Fibroblast of pulmonary artery (primary cell): ENCODE data around the gene DOCK3.

Experiments
- DNase-seq: peaks from one replicate; pipeline ENCODE4 v3.0.0-alpha.2; 2010; ENCODE audit warnings: low read depth
- H3K4me3 ChIP-seq: replicated peaks from 2 replicates; pipeline ENCODE4 v1.5.1; 2011; ENCODE audit warnings: low read depth, mild to moderate bottlenecking, control low read depth, low read length, moderate library complexity
- TF ChIP-seq, protein P1 (sequence below): IDR thresholded peaks from 2 replicates; pipeline ENCODE4 v1.5.1; 2011; ENCODE audit warnings: mild to moderate bottlenecking, control low read depth, low read length, inconsistent platforms; ENCODE audit errors: missing control alignments

DOCK3 gene, protein sequence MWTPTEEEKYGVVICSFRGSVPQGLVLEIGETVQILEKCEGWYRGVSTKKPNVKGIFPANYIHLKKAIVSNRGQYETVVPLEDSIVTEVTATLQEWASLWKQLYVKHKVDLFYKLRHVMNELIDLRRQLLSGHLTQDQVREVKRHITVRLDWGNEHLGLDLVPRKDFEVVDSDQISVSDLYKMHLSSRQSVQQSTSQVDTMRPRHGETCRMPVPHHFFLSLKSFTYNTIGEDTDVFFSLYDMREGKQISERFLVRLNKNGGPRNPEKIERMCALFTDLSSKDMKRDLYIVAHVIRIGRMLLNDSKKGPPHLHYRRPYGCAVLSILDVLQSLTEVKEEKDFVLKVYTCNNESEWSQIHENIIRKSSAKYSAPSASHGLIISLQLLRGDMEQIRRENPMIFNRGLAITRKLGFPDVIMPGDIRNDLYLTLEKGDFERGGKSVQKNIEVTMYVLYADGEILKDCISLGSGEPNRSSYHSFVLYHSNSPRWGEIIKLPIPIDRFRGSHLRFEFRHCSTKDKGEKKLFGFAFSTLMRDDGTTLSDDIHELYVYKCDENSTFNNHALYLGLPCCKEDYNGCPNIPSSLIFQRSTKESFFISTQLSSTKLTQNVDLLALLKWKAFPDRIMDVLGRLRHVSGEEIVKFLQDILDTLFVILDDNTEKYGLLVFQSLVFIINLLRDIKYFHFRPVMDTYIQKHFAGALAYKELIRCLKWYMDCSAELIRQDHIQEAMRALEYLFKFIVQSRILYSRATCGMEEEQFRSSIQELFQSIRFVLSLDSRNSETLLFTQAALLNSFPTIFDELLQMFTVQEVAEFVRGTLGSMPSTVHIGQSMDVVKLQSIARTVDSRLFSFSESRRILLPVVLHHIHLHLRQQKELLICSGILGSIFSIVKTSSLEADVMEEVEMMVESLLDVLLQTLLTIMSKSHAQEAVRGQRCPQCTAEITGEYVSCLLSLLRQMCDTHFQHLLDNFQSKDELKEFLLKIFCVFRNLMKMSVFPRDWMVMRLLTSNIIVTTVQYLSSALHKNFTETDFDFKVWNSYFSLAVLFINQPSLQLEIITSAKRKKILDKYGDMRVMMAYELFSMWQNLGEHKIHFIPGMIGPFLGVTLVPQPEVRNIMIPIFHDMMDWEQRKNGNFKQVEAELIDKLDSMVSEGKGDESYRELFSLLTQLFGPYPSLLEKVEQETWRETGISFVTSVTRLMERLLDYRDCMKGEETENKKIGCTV (N-terminal part only)

DNA sequence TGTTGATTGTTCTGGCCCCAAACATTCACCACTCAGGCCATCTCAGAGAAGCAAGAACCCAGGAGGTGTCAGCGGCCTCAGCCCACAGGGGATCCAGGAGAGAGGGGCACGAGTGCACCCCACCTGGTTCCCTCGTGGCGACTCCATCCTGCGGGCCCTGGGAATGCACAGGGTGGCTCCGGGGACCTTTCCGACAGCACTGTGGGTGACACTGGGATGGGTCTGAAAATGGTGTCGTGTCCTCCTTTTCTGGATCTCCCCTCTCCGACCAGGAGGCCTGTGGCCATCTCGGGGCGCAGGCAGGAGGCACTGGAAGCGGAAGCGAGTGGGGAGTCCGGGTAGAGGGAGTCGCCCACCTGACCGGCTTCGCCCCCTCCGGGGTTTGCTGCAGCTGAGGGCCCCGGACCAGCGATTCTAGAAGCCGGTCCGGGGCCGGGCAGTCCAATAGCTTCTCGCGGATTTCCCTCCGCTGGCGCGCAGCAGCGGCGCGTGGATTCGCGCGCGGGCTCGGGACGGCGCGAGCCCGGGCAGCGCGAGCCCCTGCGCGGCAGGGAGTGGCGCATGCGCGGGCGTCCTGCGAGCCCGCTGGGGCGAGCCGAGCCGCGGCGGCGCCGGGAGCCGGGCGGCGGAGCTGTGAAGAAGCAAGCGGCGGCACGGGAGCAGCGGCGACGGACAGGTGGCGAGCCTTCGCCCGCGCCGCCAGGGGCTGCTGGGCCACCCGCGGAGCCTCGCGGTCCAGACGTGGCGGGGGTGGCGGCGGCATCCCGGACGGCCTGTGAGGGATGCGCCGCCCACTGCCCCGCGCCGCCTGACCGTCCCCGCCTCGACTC lies at the start of gene DOCK3:
DOCK3 (plus strand) TSS at position 579 of the 830 bp plus-strand sequence. CDS start 337 bp downstream, outside the sequence.
- DNase-seq, result peak; percentile 42
- TF ChIP-seq, protein P1, sequence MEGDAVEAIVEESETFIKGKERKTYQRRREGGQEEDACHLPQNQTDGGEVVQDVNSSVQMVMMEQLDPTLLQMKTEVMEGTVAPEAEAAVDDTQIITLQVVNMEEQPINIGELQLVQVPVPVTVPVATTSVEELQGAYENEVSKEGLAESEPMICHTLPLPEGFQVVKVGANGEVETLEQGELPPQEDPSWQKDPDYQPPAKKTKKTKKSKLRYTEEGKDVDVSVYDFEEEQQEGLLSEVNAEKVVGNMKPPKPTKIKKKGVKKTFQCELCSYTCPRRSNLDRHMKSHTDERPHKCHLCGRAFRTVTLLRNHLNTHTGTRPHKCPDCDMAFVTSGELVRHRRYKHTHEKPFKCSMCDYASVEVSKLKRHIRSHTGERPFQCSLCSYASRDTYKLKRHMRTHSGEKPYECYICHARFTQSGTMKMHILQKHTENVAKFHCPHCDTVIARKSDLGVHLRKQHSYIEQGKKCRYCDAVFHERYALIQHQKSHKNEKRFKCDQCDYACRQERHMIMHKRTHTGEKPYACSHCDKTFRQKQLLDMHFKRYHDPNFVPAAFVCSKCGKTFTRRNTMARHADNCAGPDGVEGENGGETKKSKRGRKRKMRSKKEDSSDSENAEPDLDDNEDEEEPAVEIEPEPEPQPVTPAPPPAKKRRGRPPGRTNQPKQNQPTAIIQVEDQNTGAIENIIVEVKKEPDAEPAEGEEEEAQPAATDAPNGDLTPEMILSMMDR, result no peak
- no peak within 1 kb of the TSS for H3K4me3 ChIP-seq

DNA sequence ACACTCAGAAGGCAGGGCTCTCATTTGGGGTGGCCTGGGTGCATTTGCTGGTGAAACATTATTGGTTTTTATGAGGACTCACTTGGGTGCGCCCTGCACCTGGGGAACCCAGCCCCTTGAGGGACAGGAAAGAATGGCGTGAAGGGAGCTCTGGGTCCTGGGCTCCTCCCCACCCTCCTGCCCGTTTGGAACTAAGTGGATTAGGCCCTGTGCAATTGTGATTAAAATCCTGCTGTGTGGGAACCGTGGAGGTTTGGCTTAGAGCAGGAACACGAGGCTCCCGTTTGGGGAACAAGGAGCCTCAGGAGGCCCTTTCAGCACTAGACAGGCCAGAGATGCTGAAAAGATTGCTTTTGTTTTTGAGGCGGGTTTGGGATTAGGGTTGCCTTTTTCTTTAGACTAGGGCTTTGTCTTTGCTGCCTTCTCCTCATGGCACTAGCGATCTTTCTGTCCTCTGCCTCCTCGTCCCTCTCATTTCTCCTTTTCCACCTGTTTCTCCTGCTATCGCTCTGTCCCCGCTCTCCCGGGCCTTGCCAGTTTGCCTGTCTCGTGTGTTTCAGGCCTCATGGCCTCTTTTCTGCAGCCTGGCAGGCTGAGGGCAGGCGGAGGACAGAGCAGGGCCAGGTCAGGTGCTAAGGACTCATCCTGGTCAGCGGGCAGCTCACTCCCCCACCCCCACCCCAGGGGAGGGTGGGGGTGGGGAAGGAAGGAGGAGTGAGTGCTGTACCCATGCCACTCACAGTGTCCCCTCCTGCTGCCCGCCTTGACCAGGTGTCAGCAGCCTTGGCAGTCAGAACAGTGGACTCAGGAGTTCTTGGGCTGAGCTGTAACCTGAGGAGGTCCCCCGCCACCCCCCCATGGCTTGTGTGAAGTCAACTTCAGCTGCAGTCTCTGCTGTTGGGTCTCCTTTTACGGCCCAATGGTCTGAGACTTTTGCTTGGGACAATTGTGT lies 49.2 kb upstream of the DOCK3 start:
- no peak overlapping the region for H3K4me3 ChIP-seq
- TF ChIP-seq, protein P1, result no peak
- DNase-seq, result no peak

DNA sequence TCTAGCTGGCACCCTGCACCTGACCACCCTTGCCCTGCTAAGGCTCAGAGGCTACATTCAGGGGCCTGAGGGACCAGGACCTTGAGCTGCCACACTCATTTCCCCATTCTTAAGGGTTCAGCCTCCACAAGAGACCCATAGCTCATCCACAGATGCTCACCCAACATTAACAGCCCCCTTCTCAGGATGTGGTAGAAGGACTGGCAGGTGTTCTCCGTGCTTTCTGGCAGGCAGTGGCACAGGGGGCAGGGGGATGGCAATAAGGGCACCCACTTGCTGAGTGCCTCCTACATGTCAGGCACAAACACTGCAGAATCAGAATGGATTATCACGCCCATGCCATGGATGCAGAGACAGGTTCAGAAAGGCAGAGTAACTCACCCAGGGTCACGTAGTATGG lies 48.3 kb upstream of the DOCK3 start:
- no peak for DNase-seq
- H3K4me3 ChIP-seq, result no peak overlapping the region
- TF ChIP-seq, protein P1, result no peak

DNA sequence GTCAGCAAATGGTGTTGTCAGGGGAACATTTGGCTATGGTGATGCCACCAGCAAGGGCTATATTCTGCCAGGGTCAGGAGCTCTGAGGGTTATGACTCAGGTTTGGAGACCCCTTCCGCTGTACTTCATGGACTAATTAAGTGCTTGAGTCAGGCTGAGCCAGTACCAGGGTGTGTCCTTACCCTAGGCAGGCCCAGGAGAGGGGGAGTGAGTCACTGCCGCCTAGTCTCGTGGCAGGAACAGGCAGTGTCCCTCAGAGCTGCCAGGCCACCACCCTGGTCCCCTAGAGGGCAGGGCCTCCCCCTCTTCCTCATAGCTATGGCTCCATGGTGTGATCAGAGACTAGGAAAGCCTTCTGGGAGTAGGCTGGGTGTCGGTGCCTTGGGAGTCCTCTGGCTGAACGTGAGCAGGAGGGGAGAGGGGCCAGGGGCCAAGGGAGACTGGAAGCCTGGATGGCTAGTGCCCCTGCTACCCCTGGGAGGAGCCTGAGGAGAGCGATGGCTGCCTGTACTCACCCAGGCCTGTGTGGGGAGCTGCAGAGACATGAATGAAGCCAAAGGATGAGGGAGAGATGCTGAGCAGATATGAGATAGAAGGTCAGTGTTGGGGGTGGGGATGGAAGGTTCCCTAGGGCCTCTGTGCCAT lies 47.2 kb upstream of the DOCK3 start:
- peak; percentile 34 for DNase-seq
- TF ChIP-seq, protein P1, result peak; percentile 36
- H3K4me3 ChIP-seq, result no peak overlapping the region

DNA sequence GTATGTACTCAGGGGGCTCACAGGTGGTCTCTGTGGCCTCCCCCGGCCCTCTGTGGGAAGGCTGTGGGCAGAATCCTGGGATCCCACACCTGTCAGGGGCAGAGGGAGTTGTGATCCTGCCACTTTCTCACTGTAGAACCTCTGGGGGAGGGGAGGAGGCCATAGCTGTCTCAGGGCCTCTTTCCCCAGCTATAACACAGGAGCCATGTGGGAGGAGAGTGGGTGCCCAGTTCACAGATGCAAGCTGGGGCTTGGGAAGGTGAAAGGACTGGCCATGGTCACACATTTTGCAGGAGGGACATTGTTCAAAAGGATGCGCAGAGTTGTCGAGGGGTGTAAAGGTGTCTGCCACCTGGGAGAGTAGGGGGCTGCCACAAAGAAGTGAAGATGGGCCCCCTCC lies 46.1 kb upstream of the DOCK3 start:
- TF ChIP-seq, protein P1, result no peak
- no peak for DNase-seq
- H3K4me3 ChIP-seq, result no peak overlapping the region
